Measurements from ENCODE around the gene SERPINE2. TPM values are rescaled to one million over a fixed set of nuclear protein-coding genes. Genes with fewer than 3 reads are reported as not detected.

SERPINE2 gene
- total and polyA plus RNA-seq, 11 donors = 9.3 to 61.7 (median 22.1) TPM

- H3K4me3 ChIP-seq = no peak overlapping the region
- DNase-seq (no peak), ATAC-seq (no peak)
- peaks cover 8 to 64% (median 30%) of the 10 kb centered on the region in 12 donors for H3K4me1 ChIP-seq
- TF ChIP-seq POLR2A (IDR thresholded peaks at IDR 0.05) = no peak
- no peak for TF ChIP-seq CTCF (IDR thresholded peaks at IDR 0.05)
- 85 to 90% (median 89%) methylated on average over 7 of the region's 7 CpGs for whole genome bisulfite sequencing, 4 donors
- H3K27me3 ChIP-seq = no peaks in the 10 kb centered on the region
- peaks cover 0 to 19% (median 6%) of the 10 kb centered on the region in 12 donors for H3K9me3 ChIP-seq
- no peaks in the 10 kb centered on the region for H3K36me3 ChIP-seq
- no peak overlapping the region for H3K27ac ChIP-seq
- intact Hi-C loops (cut with DNase I) = no loop called here
Observed at GRCh38 chr2:223928113-223929006, 110.7 kb downstream of the SERPINE2 start.

- H3K9me3 ChIP-seq = peaks cover 0 to 19% (median 6%) of the 10 kb centered on the region in 12 donors
- peaks cover 0 to 8% (median 0%) of the 10 kb centered on the region in 9 donors for H3K36me3 ChIP-seq
- H3K4me1 ChIP-seq = peaks cover 0 to 62% (median 6%) of the 10 kb centered on the region in 12 donors
- no peaks in the 10 kb centered on the region for H3K27me3 ChIP-seq
- no peak overlapping the region for H3K27ac ChIP-seq
- no peak for DNase-seq
- no peak for TF ChIP-seq POLR2A (IDR thresholded peaks at IDR 0.05)
- WGBS, 4 donors = 96 to 98% (median 97%) methylated on average over 3 of the region's 3 CpGs
- no peak overlapping the region for H3K4me3 ChIP-seq
- ATAC-seq = no peak
- intact Hi-C loops (cut with DNase I) = no loop called here
Observed at GRCh38 chr2:223925106-223925505, 114.0 kb downstream of the SERPINE2 start.

Other genes starting within 250 kb of the SERPINE2 start
- 1 to 10 TPM in 3 of 9 donors, under 1 TPM in 5, not detected in 1; 0.31 to 3.4 (median 0.66) TPM for gene AP1S3, start 201.7 kb downstream of the SERPINE2 start, total RNA-seq
- under 1 TPM; 0.08 to 0.11 TPM for gene AP1S3, start 201.7 kb downstream of the SERPINE2 start, polyA plus RNA-seq
- gene WDFY1, start 94.0 kb downstream of the SERPINE2 start, total RNA-seq = 10 to 100 TPM; 13.2 to 30.5 (median 14.3) TPM
- gene WDFY1, start 94.0 kb downstream of the SERPINE2 start, polyA plus RNA-seq = 10 to 100 TPM in 1 of 2 donors, 1 to 10 TPM in 1; 5.6 to 12.7 TPM
- 10 to 100 TPM; 33.4 to 54.2 (median 38.2) TPM for gene MRPL44, start 81.8 kb downstream of the SERPINE2 start, total RNA-seq
- 10 to 100 TPM; 20.7 to 40.4 TPM for gene MRPL44, start 81.8 kb downstream of the SERPINE2 start, polyA plus RNA-seq

Measured in heart left ventricle (tissue), 16 donors.